GM21390 (cell line): ENCODE data around the gene TSPAN11.

Experiments
- ATAC-seq: cut with Tn5 transposase; IDR thresholded peaks from one replicate; pipeline ENCODE4 v1.9.1; 2021; ENCODE audit not compliant: unreplicated experiment

TSPAN11 gene

GRCh38 chr12:30977537-30978349 is 51.2 kb downstream of the TSPAN11 start:
- no peak for ATAC-seq

GRCh38 chr12:30978639-30979038 is 52.1 kb downstream of the TSPAN11 start:
- ATAC-seq, result no peak

- no peak for ATAC-seq
Observed at GRCh38 chr12:30979371-30980259, 53.1 kb downstream of the TSPAN11 start.

GRCh38 chr12:30980955-30981662 is 54.6 kb downstream of the TSPAN11 start:
- no peak for ATAC-seq

GRCh38 chr12:30982413-30982812 is 55.9 kb downstream of the TSPAN11 start:
- ATAC-seq, result no peak

- peak; percentile 56 for ATAC-seq
Observed at GRCh38 chr12:30985814-30986452, 59.4 kb downstream of the TSPAN11 start.

GRCh38 chr12:30988086-30988485 is 61.5 kb downstream of the TSPAN11 start:
- ATAC-seq, result no peak

- no peak for ATAC-seq
Observed at GRCh38 chr12:30988646-30989286, 62.2 kb downstream of the TSPAN11 start.

- ATAC-seq, result no peak
Observed at GRCh38 chr12:30989754-30990153, 63.2 kb downstream of the TSPAN11 start.

GRCh38 chr12:30990316-30990715 is 63.8 kb downstream of the TSPAN11 start:
- no peak for ATAC-seq

GRCh38 chr12:30990776-30991175 is 64.2 kb downstream of the TSPAN11 start:
- ATAC-seq, result no peak

- no peak for ATAC-seq
Observed at GRCh38 chr12:30991466-30991865, 64.9 kb downstream of the TSPAN11 start.

GRCh38 chr12:30992381-30992780 is 65.8 kb downstream of the TSPAN11 start:
- no peak for ATAC-seq

- no peak for ATAC-seq
Observed at GRCh38 chr12:30993766-30994165, 67.2 kb downstream of the TSPAN11 start.

GRCh38 chr12:30994274-30994673 is 67.7 kb downstream of the TSPAN11 start:
- ATAC-seq, result no peak

- ATAC-seq, result no peak
Observed at GRCh38 chr12:30996255-30996654, 69.7 kb downstream of the TSPAN11 start.

GRCh38 chr12:30996752-30997151 is 70.2 kb downstream of the TSPAN11 start:
- ATAC-seq, result no peak

GRCh38 chr12:30997685-30998440 is 71.3 kb downstream of the TSPAN11 start:
- no peak for ATAC-seq

GRCh38 chr12:30999011-30999410 is 72.5 kb downstream of the TSPAN11 start:
- no peak for ATAC-seq

- ATAC-seq, result no peak
Observed at GRCh38 chr12:30999723-31000122, 73.2 kb downstream of the TSPAN11 start.
